Mononuclear cell (primary cell): ENCODE data around the gene LPCAT2. TPM values are rescaled to one million over a fixed set of nuclear protein-coding genes. Genes with fewer than 3 reads are reported as not detected.

Experiments
- H3K27me3 ChIP-seq: 2 replicates; pipeline ENCODE4 v1.6.0; 2011; ENCODE audit warnings: low read length, control low read depth; ENCODE audit not compliant: insufficient read depth
- H3K4me1 ChIP-seq: 2 replicates; pipeline ENCODE4 v1.5.1; 2011; ENCODE audit warnings: mild to moderate bottlenecking, low read length, control low read depth; ENCODE audit not compliant: insufficient read depth
- H3K4me3 ChIP-seq: 2 replicates; pipeline ENCODE4 v1.5.1; 2011; ENCODE audit warnings: mild to moderate bottlenecking, low read length, moderate library complexity
- H3K9me3 ChIP-seq: 2 replicates; pipeline ENCODE4 v1.5.1; 2011; ENCODE audit warnings: low read depth, mild to moderate bottlenecking, control low read depth, low read length
- total RNA-seq: library from RNA; depleted of rRNA; stranded (reverse); fragments of >200 nt; gene quantifications from one replicate; pipeline ENCODE4 v1.2.3, GENCODE V29; 2012

Gene LPCAT2
- total RNA-seq, 1 donor = 13.0 TPM

GRCh38 chr16:55475919-55476318, 33.0 kb upstream of the LPCAT2 start:
- H3K9me3 ChIP-seq = no peaks in the 10 kb centered on the region
- H3K27me3 ChIP-seq = peaks cover 27% of the 10 kb centered on the region
- H3K4me1 ChIP-seq = peaks cover 12% of the 10 kb centered on the region
- no peak overlapping the region for H3K4me3 ChIP-seq

GRCh38 chr16:55476625-55477533, 32.0 kb upstream of the LPCAT2 start:
- peaks cover 35% of the 10 kb centered on the region for H3K27me3 ChIP-seq
- no peaks in the 10 kb centered on the region for H3K9me3 ChIP-seq
- peaks cover 8% of the 10 kb centered on the region for H3K4me1 ChIP-seq
- no peak overlapping the region for H3K4me3 ChIP-seq

GRCh38 chr16:55477736-55478135, 31.1 kb upstream of the LPCAT2 start:
- Histone ChIP-seq H3K27me3 (peaks cover 35% of the 10 kb centered on the region), H3K4me1 (peaks cover 4% of the 10 kb centered on the region), H3K4me3 (no peak overlapping the region), H3K9me3 (no peaks in the 10 kb centered on the region)

- Histone ChIP-seq H3K4me1 (peaks cover 4% of the 10 kb centered on the region), H3K9me3 (no peaks in the 10 kb centered on the region), H3K27me3 (peaks cover 35% of the 10 kb centered on the region), H3K4me3 (no peak within 1 kb of the TSS)
These were observed 29.9 kb upstream of the LPCAT2 start, which contains the start of gene MMP2 for GRCh38 chr16:55478827-55479429. MMP2 (plus strand) TSS chr16:55479198; CDS start chr16:55479480, 282 bp downstream.

- Histone ChIP-seq H3K27me3 (peaks cover 35% of the 10 kb centered on the region), H3K4me1 (peaks cover 4% of the 10 kb centered on the region), H3K9me3 (no peaks in the 10 kb centered on the region), H3K4me3 (no peak overlapping the region)
These were observed 29.3 kb upstream of the LPCAT2 start for GRCh38 chr16:55479430-55480140.

GRCh38 chr16:55480228-55480655, 28.6 kb upstream of the LPCAT2 start:
- H3K27me3 ChIP-seq = peaks cover 35% of the 10 kb centered on the region
- H3K4me1 ChIP-seq = peaks cover 4% of the 10 kb centered on the region
- H3K4me3 ChIP-seq = no peak overlapping the region
- no peaks in the 10 kb centered on the region for H3K9me3 ChIP-seq

GRCh38 chr16:55481023-55481422, 27.8 kb upstream of the LPCAT2 start:
- H3K9me3 ChIP-seq = no peaks in the 10 kb centered on the region
- H3K4me1 ChIP-seq = peaks cover 4% of the 10 kb centered on the region
- H3K4me3 ChIP-seq = no peak overlapping the region
- peaks cover 35% of the 10 kb centered on the region for H3K27me3 ChIP-seq

GRCh38 chr16:55482056-55482455, 26.8 kb upstream of the LPCAT2 start:
- peaks cover 35% of the 10 kb centered on the region for H3K27me3 ChIP-seq
- H3K9me3 ChIP-seq = no peaks in the 10 kb centered on the region
- peaks cover 4% of the 10 kb centered on the region for H3K4me1 ChIP-seq
- H3K4me3 ChIP-seq = no peak overlapping the region

GRCh38 chr16:55487048-55487803, 21.6 kb upstream of the LPCAT2 start:
- Histone ChIP-seq H3K27me3 (no peaks in the 10 kb centered on the region), H3K9me3 (no peaks in the 10 kb centered on the region), H3K4me1 (no peaks in the 10 kb centered on the region), H3K4me3 (no peak overlapping the region)

- Histone ChIP-seq H3K27me3 (no peaks in the 10 kb centered on the region), H3K4me1 (no peaks in the 10 kb centered on the region), H3K9me3 (no peaks in the 10 kb centered on the region), H3K4me3 (no peak overlapping the region)
These were observed 20.6 kb upstream of the LPCAT2 start for GRCh38 chr16:55488306-55488705.

GRCh38 chr16:55489119-55489955, 19.5 kb upstream of the LPCAT2 start:
- no peaks in the 10 kb centered on the region for H3K4me1 ChIP-seq
- H3K9me3 ChIP-seq = no peaks in the 10 kb centered on the region
- no peak overlapping the region for H3K4me3 ChIP-seq
- no peaks in the 10 kb centered on the region for H3K27me3 ChIP-seq

- H3K4me1 ChIP-seq = no peaks in the 10 kb centered on the region
- H3K9me3 ChIP-seq = no peaks in the 10 kb centered on the region
- H3K27me3 ChIP-seq = no peaks in the 10 kb centered on the region
- no peak overlapping the region for H3K4me3 ChIP-seq
These were observed 19.0 kb upstream of the LPCAT2 start for GRCh38 chr16:55489956-55490265.

- H3K4me3 ChIP-seq = no peak overlapping the region
- H3K9me3 ChIP-seq = no peaks in the 10 kb centered on the region
- H3K4me1 ChIP-seq = no peaks in the 10 kb centered on the region
- no peaks in the 10 kb centered on the region for H3K27me3 ChIP-seq
These were observed 18.6 kb upstream of the LPCAT2 start for GRCh38 chr16:55490301-55490700.

- Histone ChIP-seq H3K4me1 (no peaks in the 10 kb centered on the region), H3K27me3 (no peaks in the 10 kb centered on the region), H3K9me3 (no peaks in the 10 kb centered on the region), H3K4me3 (no peak overlapping the region)
These were observed 17.2 kb upstream of the LPCAT2 start for GRCh38 chr16:55491691-55492090.
